ENCODE data around the gene A1BG.
"Not testable (repeated sequence)": the region's sequence is repeated elsewhere in the genome, so short reads cannot be mapped to it uniquely, and the experiment has no call there.

A1BG gene

GRCh38 chr19:58362272-58362994 is 9.1 kb upstream of the A1BG start, which contains the start of gene ZNF497:
Gene ZNF497 (minus strand): TSS chr19:58362751. CDS start chr19:58357635, 5,116 bp downstream.
- in situ Hi-C loops (cut with MboI; ENCODE audit: low sequenced_read_pairs) = no loop called here

GRCh38 chr19:58361900-58362271 is 8.6 kb upstream of the A1BG start:
- in situ Hi-C loops (cut with MboI; ENCODE audit: low sequenced_read_pairs) = no loop called here

GRCh38 chr19:58357481-58358145 is 4.3 kb upstream of the A1BG start:
- in situ Hi-C loops (cut with MboI; ENCODE audit: low sequenced_read_pairs) = no loop called here

- in situ Hi-C loops (cut with MboI; ENCODE audit: low sequenced_read_pairs) = no loop called here
Observed at GRCh38 chr19:58356766-58357480, 3.6 kb upstream of the A1BG start.

GRCh38 chr19:58355908-58356765 is 2.8 kb upstream of the A1BG start:
- in situ Hi-C loops (cut with MboI; ENCODE audit: low sequenced_read_pairs) = no loop called here

GRCh38 chr19:58355215-58355796 is 2.0 kb upstream of the A1BG start:
- in situ Hi-C loops (cut with MboI; ENCODE audit: low sequenced_read_pairs) = no loop called here

- in situ Hi-C loops (cut with MboI; ENCODE audit: low sequenced_read_pairs) = no loop called here
Observed at GRCh38 chr19:58354478-58355030, 1.3 kb upstream of the A1BG start.

- in situ Hi-C loops (cut with MboI; ENCODE audit: low sequenced_read_pairs) = no loop called here
Observed at GRCh38 chr19:58353717-58354477, 605 bp upstream of the A1BG start.

GRCh38 chr19:58351990-58352755 is 1.1 kb downstream of the A1BG start:
- in situ Hi-C loops (cut with MboI; ENCODE audit: low sequenced_read_pairs) = no loop called here

- in situ Hi-C loops (cut with MboI; ENCODE audit: low sequenced_read_pairs) = no loop called here
Observed at GRCh38 chr19:58351558-58351878, 1.8 kb downstream of the A1BG start.

- in situ Hi-C loops (cut with MboI; ENCODE audit: low sequenced_read_pairs) = no loop called here
Observed at GRCh38 chr19:58350871-58351557, 2.3 kb downstream of the A1BG start.

GRCh38 chr19:58350001-58350861 is 3.1 kb downstream of the A1BG start:
- in situ Hi-C loops (cut with MboI; ENCODE audit: low sequenced_read_pairs) = no loop called here

- in situ Hi-C loops (cut with MboI; ENCODE audit: low sequenced_read_pairs) = no loop called here
Observed at GRCh38 chr19:58349590-58349989, 3.7 kb downstream of the A1BG start.

- in situ Hi-C loops (cut with MboI; ENCODE audit: low sequenced_read_pairs) = not testable (repeated sequence)
Observed at GRCh38 chr19:58348080-58348479, 5.2 kb downstream of the A1BG start.

- in situ Hi-C loops (cut with MboI; ENCODE audit: low sequenced_read_pairs) = no loop called here
Observed at GRCh38 chr19:58346961-58347929, 6.0 kb downstream of the A1BG start.

- in situ Hi-C loops (cut with MboI; ENCODE audit: low sequenced_read_pairs) = no loop called here
Observed at GRCh38 chr19:58345558-58345957, 7.7 kb downstream of the A1BG start.
